ENCODE data around the gene DRAM1.
A peak's percentile ranks its signal among the peaks of the same experiment; 100 is the strongest.
"Not testable (repeated sequence)": the region's sequence is repeated elsewhere in the genome, so short reads cannot be mapped to it uniquely, and the experiment has no call there.

The DRAM1 gene

DNA sequence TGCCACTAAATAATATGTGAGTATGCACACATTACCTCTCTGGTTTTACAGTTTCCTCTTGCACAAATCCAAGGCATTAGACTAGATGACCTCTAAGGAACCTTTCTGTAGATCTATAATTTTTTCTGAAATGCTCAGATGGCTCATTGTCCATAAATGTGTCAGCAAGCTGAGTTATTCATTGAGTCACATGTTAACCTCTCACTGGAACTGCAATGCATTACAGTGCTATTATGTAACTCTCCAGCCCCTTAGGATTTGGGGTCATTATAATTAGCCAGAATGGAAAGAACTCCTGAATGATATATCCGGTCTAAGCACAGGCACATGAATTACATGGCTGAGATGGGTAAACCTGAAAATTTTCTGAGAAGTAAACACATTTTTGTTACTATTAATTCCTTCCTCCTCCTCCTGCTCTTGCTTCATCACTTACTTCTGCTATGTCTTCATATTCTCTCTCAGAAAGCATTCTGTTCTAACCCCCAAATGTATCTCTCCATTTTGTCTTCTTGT, 20.3 kb upstream of the DRAM1 start:
- peak; percentile 41 for DNase-seq (ENCODE audit: low read depth, low spot score)
- H3K27ac ChIP-seq, result peak overlapping the region; percentile 37

DNA sequence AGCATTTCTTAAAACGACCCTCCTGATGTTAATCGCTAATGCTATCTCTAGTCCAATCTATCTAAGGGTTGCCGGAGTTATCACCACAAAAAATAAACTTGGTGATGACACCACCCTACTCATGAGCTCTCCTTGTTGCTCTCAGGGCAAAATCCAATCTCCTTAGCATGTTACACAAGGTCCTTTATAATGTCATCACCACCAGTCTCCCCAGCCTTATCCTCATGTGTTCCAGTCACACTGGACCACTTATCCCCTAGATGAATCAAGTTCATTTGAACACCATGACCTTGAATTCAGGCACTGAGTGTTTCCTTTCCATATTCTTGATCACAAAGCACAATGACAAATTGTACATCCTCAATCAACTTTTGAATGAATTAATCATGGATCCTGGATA, 19.0 kb upstream of the DRAM1 start:
- DNase-seq (ENCODE audit: low read depth, low spot score), result no peak
- H3K27ac ChIP-seq, result no peak overlapping the region

DNA sequence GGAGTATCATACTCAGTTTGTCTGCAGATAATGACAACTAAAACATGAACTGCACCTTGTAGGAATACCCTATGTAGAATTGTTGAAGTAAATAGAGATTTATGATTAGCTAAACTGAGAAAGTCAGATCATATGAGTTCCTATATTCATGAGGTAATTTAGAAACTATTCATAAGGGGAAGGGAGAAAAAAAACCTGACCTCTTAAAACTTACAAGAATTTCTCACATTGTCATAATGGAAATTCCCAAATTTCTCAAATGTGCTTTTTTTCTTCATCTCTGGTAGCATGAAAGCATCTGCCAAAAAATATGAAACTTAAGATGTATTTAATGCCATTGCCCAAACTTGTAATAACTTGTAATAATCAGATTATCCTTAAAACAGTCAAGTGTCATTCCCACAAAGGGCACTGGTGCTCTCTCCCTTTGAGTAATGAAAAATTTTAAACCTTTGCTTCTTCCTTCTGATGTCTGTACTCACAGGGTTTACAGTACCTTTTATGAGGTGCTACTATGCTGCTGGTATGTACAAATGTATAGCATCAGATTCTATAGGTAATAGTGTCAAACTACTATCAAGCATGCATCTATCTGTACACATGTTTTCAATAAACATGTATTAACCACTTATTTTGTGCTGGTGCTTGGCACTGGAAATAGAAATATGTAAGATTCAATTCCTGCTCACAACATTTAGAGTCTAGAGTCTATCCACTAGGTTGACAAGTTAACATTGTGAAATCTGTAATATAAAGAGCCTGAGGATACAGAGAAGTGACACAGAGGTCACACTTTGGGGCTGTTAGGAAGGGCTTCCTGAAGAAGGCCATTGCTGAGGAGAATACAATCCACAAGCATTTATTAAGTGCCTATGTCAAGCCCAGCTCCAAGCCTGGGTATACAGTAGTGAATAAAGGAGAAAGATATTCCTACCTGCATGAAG, 17.4 kb upstream of the DRAM1 start:
- H3K27ac ChIP-seq, result no peak overlapping the region
- no peak for DNase-seq (ENCODE audit: low read depth, low spot score)

GRCh38 chr12:101861688-101862087, 15.7 kb upstream of the DRAM1 start:
- H3K27ac ChIP-seq, result peak overlapping the region; percentile 66
- not testable (repeated sequence) for DNase-seq (ENCODE audit: low read depth, low spot score)

- DNase-seq (ENCODE audit: low read depth, low spot score), result no peak
- H3K27ac ChIP-seq, result peak overlapping the region; percentile 66
Measured at GRCh38 chr12:101862245-101862644, 15.1 kb upstream of the DRAM1 start.

GRCh38 chr12:101863981-101864380, 13.4 kb upstream of the DRAM1 start:
- DNase-seq (ENCODE audit: low read depth, low spot score), result no peak
- no peak overlapping the region for H3K27ac ChIP-seq

DNA sequence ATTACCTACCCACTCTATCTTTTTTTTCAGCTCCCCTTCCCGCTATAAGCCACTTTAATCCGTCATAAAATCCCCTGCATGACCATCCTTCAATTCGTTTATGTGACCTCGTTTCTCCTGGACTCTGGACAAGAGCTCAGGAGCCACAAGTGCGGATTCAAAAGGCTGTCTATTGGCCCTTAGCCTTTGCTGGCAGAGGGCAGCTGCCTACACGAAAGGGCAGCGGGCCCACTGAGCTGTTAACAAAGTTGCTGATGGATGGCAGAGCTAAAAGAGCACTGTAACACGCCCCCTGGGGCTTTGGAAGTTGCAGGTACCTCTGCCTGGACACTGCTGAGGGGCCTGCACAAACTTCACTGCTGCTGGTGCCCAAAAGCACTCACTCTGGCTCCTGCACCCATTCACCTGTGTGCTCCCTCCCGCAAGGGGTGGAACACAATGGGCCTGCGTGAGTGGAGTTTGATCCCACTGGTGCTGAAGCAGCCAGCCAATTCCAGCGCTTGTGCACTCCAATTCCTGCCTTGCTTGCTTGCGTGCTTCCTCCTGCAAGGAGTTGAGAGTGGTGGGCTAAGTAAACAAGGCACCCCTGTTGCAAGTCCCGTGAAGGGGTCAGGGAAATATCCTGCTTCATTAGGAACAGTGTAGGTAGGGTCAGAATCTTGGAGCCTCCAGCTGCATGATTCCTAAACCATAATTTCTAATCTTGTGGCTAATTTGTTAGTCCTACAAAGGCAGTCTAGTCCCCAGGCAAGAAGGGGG, 10.6 kb upstream of the DRAM1 start:
- DNase-seq (ENCODE audit: low read depth, low spot score), result no peak

GRCh38 chr12:101867619-101868018, 9.8 kb upstream of the DRAM1 start:
- not testable (repeated sequence) for DNase-seq (ENCODE audit: low read depth, low spot score); H3K27ac ChIP-seq

More for the DNA sequence above, 10.6 kb upstream of the DRAM1 start:
- no peak overlapping the region for H3K27ac ChIP-seq

DNA sequence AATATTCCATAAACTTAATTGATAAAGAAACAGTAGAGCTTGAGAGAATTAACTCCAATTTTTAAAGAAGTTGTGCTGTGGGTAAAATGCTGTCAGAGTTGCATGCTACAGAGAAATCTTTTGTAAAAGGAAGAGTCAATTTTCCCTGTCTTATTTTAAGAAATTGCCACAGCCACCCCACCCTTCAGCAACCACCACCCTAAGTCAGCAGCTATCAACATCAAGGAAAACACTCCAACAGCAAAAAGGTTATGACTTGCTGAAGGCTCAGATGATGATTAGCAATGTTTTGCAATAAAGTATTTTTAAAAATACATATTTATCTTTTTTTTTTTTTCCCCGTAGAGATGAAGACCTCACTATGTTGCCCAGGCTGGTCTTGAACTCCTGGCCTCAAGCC, 6.5 kb upstream of the DRAM1 start:
- no peak overlapping the region for H3K27ac ChIP-seq
- DNase-seq (ENCODE audit: low read depth, low spot score), result no peak

DNA sequence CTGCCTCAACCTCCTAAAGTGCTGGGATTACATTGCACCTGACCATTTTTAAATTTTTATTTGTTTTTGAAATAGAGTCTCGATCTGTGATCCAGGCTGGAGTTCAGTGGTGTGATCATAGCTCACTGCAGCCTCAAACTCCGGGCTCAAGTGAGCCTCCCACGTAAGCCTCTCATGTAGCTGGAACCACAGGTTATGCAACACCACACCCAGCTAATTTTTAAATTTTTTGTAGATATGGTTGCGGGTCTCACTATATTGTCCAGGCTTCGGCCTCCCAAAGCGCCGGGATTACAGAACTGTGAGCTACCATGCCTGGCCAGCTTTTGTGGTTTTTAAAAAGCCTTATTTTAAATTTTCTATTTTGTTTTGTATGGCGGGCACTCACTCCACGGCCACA, 2.2 kb upstream of the DRAM1 start:
- DNase-seq (ENCODE audit: low read depth, low spot score), result no peak
- no peak overlapping the region for H3K27ac ChIP-seq

- DNase-seq (ENCODE audit: low read depth, low spot score), result no peak
- peak overlapping the region; percentile 83 for H3K27ac ChIP-seq
Measured at GRCh38 chr12:101876322-101876860, 989 bp upstream of the DRAM1 start.

GRCh38 chr12:101877806-101878242, 444 bp downstream of the DRAM1 start:
- no peak for DNase-seq (ENCODE audit: low read depth, low spot score)
- peak overlapping the region; percentile 83 for H3K27ac ChIP-seq

DNA sequence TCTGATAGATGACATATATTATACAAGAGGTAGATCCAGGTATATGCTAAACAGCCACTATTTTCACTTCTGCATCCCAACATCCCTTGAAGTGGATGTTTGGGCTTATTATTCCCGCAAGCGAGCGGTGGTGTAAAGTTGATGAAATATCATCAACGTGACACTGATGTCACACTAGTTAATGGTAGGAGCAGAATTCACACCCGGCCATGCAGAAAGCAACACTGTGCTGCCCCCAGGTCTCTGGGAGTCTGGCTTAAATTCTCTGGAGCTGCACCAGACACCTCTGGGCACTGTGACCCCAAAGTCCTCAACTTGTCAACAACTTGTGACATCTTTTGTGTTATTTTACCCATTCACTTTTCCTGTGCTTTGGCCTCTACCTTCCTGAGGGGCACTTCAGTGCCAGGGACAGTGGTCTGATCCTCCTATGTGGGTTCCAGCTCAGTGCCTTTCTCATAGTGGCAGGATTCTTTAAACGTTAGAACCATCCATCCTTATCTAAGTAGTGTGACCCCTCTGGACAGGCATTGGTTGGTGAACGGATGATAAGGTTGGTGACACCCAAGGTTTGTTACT, 952 bp downstream of the DRAM1 start:
- DNase-seq (ENCODE audit: low read depth, low spot score), result no peak
- H3K27ac ChIP-seq, result peak overlapping the region; percentile 83

DNA sequence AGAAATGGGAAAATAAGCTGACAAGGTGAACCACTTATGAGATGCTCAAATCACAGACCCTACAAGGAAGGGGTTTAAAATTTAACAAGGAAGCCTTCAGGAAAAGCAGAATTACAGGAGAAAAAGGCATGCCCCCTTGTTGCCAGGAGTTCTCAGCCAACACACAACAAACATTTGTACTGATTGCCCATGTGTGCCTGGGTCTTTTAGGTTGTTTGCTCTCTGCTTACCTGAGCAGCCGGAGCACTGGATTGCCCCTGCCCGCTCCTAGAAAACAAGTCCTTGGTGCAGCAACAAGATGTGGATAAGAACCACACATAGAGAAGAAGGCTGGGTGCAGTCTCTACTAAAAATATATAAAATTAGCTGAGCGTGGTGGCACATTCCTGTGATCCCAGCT, 3.4 kb downstream of the DRAM1 start:
- no peak for DNase-seq (ENCODE audit: low read depth, low spot score)
- no peak overlapping the region for H3K27ac ChIP-seq

- H3K27ac ChIP-seq, result no peak overlapping the region
- no peak for DNase-seq (ENCODE audit: low read depth, low spot score)
Measured at GRCh38 chr12:101881228-101881627, 3.8 kb downstream of the DRAM1 start.

DNA sequence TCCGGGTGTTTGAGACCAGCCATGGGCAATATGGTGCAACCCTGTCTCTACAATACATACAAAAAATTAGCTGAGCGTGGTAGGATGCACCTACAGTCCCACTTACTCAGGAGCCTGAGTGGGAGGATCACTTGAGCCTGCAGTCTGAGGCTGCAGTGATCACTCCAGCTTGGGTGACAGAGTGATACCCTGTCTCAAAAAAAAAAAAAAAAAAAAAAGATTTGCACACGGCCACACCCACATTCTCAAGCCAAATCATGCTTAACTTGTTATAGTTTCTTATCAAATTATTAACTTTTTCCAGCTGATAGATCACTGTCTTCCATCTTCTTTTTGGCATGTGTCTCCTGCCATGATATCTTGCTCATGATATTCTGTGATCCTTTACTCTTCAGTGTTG, 6.8 kb downstream of the DRAM1 start:
- no peak for DNase-seq (ENCODE audit: low read depth, low spot score)
- H3K27ac ChIP-seq, result no peak overlapping the region

DNA sequence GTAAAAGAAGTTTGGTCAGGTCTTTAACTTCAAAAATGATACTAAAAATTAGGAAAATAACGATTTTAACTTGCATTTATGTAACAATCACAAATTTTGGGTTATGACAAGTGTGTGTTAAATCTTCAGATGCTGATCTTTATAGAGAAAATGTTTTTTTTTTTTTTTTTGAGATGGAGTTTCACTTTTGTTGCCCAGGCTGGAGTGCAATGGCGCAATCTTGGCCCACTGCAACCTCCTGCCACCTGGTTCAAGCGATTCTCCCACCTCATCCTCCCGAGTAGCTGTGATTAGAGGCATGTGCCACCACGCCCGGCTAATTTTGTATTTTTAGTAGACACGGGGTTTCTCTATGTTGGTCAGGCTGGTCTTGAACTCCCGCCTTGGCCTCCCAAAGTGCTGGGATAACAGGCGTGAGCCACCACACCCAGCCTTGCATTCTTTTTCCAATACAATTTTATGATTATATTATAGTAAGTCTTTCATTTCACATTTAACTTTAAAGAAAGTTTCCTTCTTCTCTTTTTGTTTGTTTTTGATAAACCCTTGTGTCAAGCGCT, 7.5 kb downstream of the DRAM1 start:
- not testable (repeated sequence) for H3K27ac ChIP-seq; DNase-seq (ENCODE audit: low read depth, low spot score)

GRCh38 chr12:101885912-101886561, 8.7 kb downstream of the DRAM1 start:
- DNase-seq (ENCODE audit: low read depth, low spot score), result no peak
- H3K27ac ChIP-seq, result no peak overlapping the region

DNA sequence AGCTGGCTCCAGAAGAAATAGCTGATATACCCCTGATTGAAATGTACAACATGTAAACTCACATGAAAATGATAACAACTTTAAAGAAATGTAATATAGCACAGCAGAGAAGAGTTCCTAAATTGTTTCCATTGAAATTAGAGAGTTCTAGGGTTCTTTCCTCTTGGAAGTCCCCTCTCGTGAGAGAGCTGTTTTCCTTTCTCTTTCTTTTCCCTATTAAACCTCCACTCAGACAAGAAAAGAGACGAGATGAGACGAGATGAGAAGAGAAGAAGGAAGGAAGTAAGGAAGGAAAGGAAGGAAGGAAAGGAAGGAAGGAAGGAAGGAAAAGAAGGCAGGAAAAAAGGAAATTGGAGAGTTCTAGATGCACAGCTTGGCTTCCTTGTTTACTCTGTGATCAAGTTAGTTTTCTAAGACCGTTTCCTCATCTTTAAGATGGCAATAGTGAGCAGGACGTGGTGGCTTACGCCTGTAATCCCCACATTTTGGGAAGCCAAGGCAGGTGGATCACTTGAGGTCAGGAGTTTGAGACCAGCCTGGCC, 11.9 kb downstream of the DRAM1 start:
- no peak for DNase-seq (ENCODE audit: low read depth, low spot score)
- H3K27ac ChIP-seq, result no peak overlapping the region
